Skeletal muscle satellite cell (primary cell): ENCODE data around the gene DYNC1H1.

Experiments used
- H3K27me3 ChIP-seq: 2 replicates; pipeline ENCODE4 v1.7.0; 2013; ENCODE audit warnings: low read length; ENCODE audit not compliant: control insufficient read depth, insufficient read depth
- H3K36me3 ChIP-seq: 2 replicates; pipeline ENCODE4 v1.7.0; 2013; ENCODE audit warnings: mild to moderate bottlenecking, control low read depth, low read length; ENCODE audit not compliant: insufficient read depth
- H3K4me1 ChIP-seq: 2 replicates; pipeline ENCODE4 v1.7.0; 2013; ENCODE audit warnings: low read length; ENCODE audit not compliant: control insufficient read depth, insufficient read depth
- H3K4me2 ChIP-seq: 2 replicates; pipeline ENCODE4 v1.7.0; 2013; ENCODE audit warnings: mild to moderate bottlenecking, low read length
- H3K4me3 ChIP-seq: 2 replicates; pipeline ENCODE4 v1.7.0; 2013; ENCODE audit warnings: low read length
- H3K9ac ChIP-seq: 2 replicates; pipeline ENCODE4 v1.7.0; 2013; ENCODE audit warnings: mild to moderate bottlenecking, low read depth, low read length, moderate library complexity
- H3K9me3 ChIP-seq: replicated peaks from 2 replicates; pipeline ENCODE4 v1.7.0; 2013; ENCODE audit warnings: mild to moderate bottlenecking, control low read depth, low read length

DYNC1H1 gene

DNA sequence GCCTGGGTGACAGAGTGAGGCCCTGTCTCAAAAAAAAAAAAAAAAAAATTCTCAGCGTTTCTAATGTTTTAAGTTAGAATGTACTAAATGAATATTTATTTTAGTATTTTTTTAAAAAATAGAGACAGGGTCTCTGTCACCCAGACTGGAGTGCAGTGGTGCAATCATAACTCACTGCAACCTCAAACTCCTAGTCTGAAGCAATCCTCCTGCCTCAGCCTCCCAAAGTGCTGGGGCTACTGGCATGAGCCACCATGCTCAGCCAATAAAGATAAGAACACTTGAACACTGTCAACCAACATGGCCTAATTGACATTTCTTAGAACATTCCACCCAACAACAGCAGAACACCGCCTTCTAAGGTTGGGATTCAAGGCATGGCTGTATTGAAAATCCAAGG lies 5.1 kb upstream of the DYNC1H1 start:
- no peak overlapping the region for H3K9ac ChIP-seq
- H3K27me3 ChIP-seq: no peaks in the 10 kb centered on the region
- no peaks in the 10 kb centered on the region for H3K36me3 ChIP-seq

DNA sequence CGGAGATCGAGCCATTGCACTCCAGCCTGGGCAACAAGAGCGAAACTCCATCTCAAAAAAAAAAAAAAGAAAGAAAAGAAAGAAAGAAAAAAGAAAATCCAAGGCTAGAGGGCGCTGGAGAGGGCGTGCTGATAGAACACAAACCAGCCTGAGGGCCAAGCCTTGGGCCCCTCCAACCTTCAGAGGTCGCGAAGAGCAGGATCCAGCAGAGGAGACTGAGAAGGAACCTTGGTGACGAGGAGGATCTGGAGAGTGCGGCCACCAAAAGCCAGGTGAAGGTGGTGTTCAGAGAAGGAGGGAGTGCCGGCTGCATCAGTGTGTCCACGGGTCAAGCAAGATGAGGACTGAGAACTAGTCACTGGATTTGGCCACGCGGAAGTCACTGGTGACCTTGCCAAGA lies 4.1 kb upstream of the DYNC1H1 start:
- H3K9me3 ChIP-seq: no peaks in the 10 kb centered on the region
- H3K27me3 ChIP-seq: no peaks in the 10 kb centered on the region
- no peak overlapping the region for H3K4me2 ChIP-seq
- no peak overlapping the region for H3K4me3 ChIP-seq
- no peaks in the 10 kb centered on the region for H3K36me3 ChIP-seq
- no peak overlapping the region for H3K9ac ChIP-seq
- peaks cover 20% of the 10 kb centered on the region for H3K4me1 ChIP-seq

More for the DNA sequence above, 5.1 kb upstream of the DYNC1H1 start:
- H3K4me2 ChIP-seq: no peak overlapping the region
- peaks cover 20% of the 10 kb centered on the region for H3K4me1 ChIP-seq
- no peak overlapping the region for H3K4me3 ChIP-seq
- no peaks in the 10 kb centered on the region for H3K9me3 ChIP-seq

DNA sequence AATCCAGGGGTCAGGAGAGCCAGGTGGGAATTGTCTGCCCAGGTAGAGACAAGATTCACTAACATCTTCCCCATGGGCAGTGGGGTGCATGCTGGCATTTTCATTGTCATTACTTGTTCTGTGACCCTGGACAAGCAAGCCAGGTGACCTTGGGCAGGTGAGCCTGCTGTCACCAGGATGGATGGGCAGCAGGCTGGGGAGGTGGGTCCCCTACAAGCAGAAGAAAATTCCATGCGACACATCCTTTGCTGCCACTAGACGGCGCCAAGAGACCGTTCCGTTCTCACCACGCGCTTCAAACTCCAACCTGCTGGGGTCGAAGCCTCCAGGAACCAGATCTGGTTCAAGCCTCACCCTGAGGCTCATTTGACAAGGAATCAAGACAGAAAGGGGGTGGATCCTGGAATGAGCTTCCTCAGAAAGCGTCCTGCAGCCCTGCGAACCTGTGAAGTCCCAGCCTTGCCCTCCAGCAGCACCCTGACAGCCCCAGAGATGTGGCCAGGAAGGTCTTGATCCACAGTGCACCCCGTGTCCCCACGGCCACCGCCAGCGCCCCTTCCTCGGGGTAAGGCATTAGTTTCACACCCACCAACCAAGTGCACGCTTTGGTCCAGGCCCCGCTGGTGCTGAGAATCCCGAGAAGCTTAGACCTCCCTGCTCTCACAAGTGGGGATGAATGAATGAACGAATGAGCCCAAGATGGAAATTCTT lies 3.2 kb upstream of the DYNC1H1 start:
- no peaks in the 10 kb centered on the region for H3K9me3 ChIP-seq
- no peak overlapping the region for H3K4me3 ChIP-seq
- H3K4me1 ChIP-seq: peaks cover 20% of the 10 kb centered on the region
- no peak overlapping the region for H3K4me2 ChIP-seq
- no peak overlapping the region for H3K9ac ChIP-seq
- no peaks in the 10 kb centered on the region for H3K27me3 ChIP-seq
- no peaks in the 10 kb centered on the region for H3K36me3 ChIP-seq

DNA sequence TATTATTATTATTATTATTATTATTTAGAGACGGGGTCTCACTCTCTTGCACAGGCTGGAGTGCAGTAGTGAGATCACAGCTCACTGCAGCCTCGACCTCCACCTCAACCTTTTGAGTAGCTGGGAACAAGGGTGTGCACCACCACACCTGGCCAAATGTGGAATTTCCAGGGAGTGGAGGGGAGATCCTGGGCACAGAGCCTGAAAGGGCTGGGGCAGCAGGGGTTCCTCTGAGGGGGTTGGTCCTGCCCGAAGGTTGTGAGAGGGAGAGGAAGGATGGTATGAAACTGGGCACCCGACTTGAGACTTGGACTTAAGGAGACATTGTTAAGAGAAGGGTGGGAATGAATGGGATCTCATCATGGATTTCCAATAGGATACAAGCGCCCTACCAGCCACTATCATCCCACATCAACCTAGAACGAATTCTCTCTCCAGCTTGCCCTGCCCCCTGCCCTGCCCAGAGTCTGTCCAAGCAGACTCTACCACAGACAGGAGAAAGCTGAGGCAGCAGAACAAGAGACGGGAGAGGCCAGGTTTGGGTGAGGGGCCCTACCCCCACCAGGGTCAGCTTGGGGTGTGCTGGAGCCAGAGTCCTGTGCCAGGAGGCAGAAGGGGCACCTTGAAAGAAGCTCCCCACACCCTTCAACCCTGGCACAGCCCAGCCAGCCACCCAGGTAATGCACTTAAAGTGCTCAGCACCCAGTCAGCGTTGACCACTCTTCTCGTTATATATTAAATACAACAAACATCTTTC lies 2.4 kb upstream of the DYNC1H1 start:
- peaks cover 21% of the 10 kb centered on the region for H3K4me1 ChIP-seq

GRCh38 chr14:101962503-101962874 lies 1.9 kb upstream of the DYNC1H1 start:
- H3K36me3 ChIP-seq: no peaks in the 10 kb centered on the region
- peak overlapping the region; percentile 66 for H3K4me2 ChIP-seq
- H3K9ac ChIP-seq: peak overlapping the region; percentile 50
- H3K4me1 ChIP-seq: peaks cover 26% of the 10 kb centered on the region
- H3K9me3 ChIP-seq: no peaks in the 10 kb centered on the region
- no peak overlapping the region for H3K4me3 ChIP-seq
- H3K27me3 ChIP-seq: no peaks in the 10 kb centered on the region

More for the DNA sequence above, 2.4 kb upstream of the DYNC1H1 start:
- no peak overlapping the region for H3K4me3 ChIP-seq
- H3K9ac ChIP-seq: peak overlapping the region; percentile 50
- peak overlapping the region; percentile 66 for H3K4me2 ChIP-seq
- H3K27me3 ChIP-seq: no peaks in the 10 kb centered on the region
- H3K9me3 ChIP-seq: no peaks in the 10 kb centered on the region
- H3K36me3 ChIP-seq: no peaks in the 10 kb centered on the region

GRCh38 chr14:101963052-101963451 lies 1.3 kb upstream of the DYNC1H1 start:
- H3K27me3 ChIP-seq: no peaks in the 10 kb centered on the region
- no peaks in the 10 kb centered on the region for H3K9me3 ChIP-seq
- peaks cover 32% of the 10 kb centered on the region for H3K4me1 ChIP-seq
- H3K4me3 ChIP-seq: no peak overlapping the region
- H3K4me2 ChIP-seq: no peak overlapping the region
- peaks cover 3% of the 10 kb centered on the region for H3K36me3 ChIP-seq
- no peak overlapping the region for H3K9ac ChIP-seq

GRCh38 chr14:101963656-101964296 lies 597 bp upstream of the DYNC1H1 start:
- Histone ChIP-seq H3K27me3 (no peaks in the 10 kb centered on the region), H3K4me2 (peak overlapping the region; percentile 86), H3K36me3 (peaks cover 8% of the 10 kb centered on the region), H3K4me3 (peak overlapping the region; percentile 100), H3K9ac (peak overlapping the region; percentile 42), H3K9me3 (no peaks in the 10 kb centered on the region), H3K4me1 (peaks cover 35% of the 10 kb centered on the region)

DNA sequence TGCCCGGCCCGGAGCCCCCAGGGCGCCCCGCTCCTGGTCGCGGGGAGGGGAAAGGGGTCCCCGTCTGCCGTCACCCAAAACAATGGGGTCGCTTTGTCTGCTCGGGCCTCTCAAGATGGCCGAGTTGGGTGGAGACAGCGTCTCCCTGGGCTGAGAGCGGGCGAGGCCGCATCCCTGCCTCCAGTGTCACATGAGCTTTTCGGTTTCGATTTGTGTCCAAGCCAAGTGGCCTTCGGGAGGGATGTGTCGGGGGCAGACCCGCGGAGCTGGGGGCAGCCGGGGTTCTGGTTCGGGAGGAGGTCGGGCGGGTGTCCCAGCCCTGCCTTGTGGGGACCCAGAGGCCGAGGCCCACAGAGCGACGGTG lies 790 bp downstream of the DYNC1H1 start:
- no peaks in the 10 kb centered on the region for H3K9me3 ChIP-seq
- H3K27me3 ChIP-seq: no peaks in the 10 kb centered on the region
- peak overlapping the region; percentile 100 for H3K4me3 ChIP-seq
- H3K4me1 ChIP-seq: peaks cover 35% of the 10 kb centered on the region
- H3K9ac ChIP-seq: peak overlapping the region; percentile 98
- H3K36me3 ChIP-seq: peaks cover 20% of the 10 kb centered on the region
- H3K4me2 ChIP-seq: peak overlapping the region; percentile 80

DNA sequence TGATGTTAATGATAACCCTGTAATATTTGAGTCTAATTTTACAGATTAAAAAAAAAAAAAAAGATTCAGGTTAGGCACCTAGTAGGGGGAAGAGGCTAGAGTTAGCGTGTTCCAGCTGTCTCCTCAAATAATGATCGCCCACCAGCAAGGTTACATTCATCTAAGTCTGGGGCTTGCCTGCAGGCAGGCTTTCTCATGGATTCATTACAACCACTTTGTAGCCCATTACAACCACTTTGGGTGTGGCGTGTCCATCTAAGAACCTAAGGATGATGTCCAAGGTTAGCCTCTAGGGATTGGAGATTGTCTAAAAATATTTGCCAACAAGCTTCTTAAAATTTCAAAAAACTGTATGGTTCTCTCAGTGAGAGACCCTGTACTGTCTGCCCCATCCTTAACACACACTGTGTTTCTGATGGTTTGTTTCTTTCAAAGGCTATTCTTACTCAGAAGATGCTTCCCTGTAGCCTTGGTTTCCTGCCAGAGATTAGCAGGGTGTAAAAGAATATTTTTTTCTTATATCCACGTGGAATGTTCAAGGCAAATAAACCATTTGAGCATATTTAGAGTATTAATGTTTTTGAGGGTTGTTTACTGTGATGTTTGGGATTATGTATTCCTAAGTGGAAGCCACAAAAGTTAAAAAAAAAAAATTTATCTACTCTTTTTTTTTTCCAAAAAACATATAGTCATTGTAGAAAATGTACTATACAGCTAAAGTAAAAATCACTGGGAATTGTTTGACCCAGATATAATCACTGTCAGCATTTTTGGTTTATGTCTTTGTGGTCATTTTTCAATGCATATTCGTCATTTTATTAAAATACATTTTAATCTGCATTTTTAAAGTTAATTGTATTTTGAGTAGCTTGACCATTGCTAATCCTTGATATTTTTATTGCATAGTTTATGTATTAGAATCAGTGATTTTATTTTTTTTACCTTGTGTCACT lies 1.7 kb downstream of the DYNC1H1 start:
- H3K9me3 ChIP-seq: no peaks in the 10 kb centered on the region
- peak overlapping the region; percentile 98 for H3K9ac ChIP-seq
- H3K27me3 ChIP-seq: no peaks in the 10 kb centered on the region
- H3K4me2 ChIP-seq: peak overlapping the region; percentile 80
- peaks cover 41% of the 10 kb centered on the region for H3K4me1 ChIP-seq
- H3K36me3 ChIP-seq: peaks cover 21% of the 10 kb centered on the region
- H3K4me3 ChIP-seq: peak overlapping the region; percentile 100

- Histone ChIP-seq H3K4me1 (peaks cover 47% of the 10 kb centered on the region), H3K4me3 (peak overlapping the region; percentile 100)
Observed at GRCh38 chr14:101966742-101967141, 2.4 kb downstream of the DYNC1H1 start.

DNA sequence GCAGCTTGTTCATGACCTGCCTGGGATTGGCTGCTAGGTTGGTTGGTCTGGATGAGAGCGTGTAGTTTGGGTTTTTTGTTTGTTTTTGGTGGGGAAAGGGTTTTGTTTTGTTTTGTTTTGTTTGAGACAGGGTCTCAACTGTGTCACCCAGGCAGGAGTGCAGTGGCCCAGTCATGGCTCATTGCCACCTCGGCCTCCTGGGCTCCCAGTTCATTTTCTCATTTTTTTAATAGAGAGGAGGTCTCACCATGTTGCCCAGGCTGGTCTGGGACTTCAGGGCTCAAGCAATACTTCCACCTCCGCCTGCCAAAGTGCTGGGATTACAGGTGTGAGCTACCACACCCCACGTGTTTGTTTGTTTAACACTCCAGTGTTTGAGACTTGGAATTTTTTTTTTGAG lies 3.8 kb downstream of the DYNC1H1 start:
- Histone ChIP-seq H3K4me1 (peaks cover 45% of the 10 kb centered on the region), H3K36me3 (peaks cover 21% of the 10 kb centered on the region), H3K4me3 (peak overlapping the region; percentile 37), H3K27me3 (no peaks in the 10 kb centered on the region), H3K4me2 (peak overlapping the region; percentile 80), H3K9ac (no peak overlapping the region), H3K9me3 (no peaks in the 10 kb centered on the region)

More at GRCh38 chr14:101966742-101967141, 2.4 kb downstream of the DYNC1H1 start:
- no peaks in the 10 kb centered on the region for H3K27me3 ChIP-seq
- H3K4me2 ChIP-seq: peak overlapping the region; percentile 80
- H3K9me3 ChIP-seq: no peaks in the 10 kb centered on the region
- H3K36me3 ChIP-seq: peaks cover 21% of the 10 kb centered on the region
- H3K9ac ChIP-seq: peak overlapping the region; percentile 98
